ENCODE results near the gene GTF2F1.

GRCh38 chr19:6333439-6333838 is 59.5 kb downstream of the GTF2F1 start, which contains the start of gene ACER1:
- TF ChIP-seq POLR2A (IDR thresholded peaks at IDR 0.05) (no peak), CTCF (IDR thresholded peaks at IDR 0.05) (no peak)

Measured in gastroesophageal sphincter (tissue), 3 donors.